Measurements from ENCODE around the gene TRANK1. TPM values are rescaled to one million over a fixed set of nuclear protein-coding genes. Genes with fewer than 3 reads are reported as not detected.

Gene TRANK1
- total and polyA plus RNA-seq, 2 experiments from 2014 or later, result 1.8 to 6.7 TPM

- no peaks in the 10 kb centered on the region for H3K9me2 ChIP-seq (ENCODE audit: insufficient read depth)
- H3K27ac Mint-ChIP-seq, result no peak overlapping the region
- no peaks in the 10 kb centered on the region for H3K27me3 ChIP-seq (ENCODE audit: insufficient read depth)
- H3K27ac ChIP-seq (ENCODE audit: low read depth), result no peak overlapping the region
- peaks cover 7% of the 10 kb centered on the region; the same call in 2 of the 3 replicates for H3K4me1 Mint-ChIP-seq
- H2AFZ ChIP-seq, result no peak overlapping the region
- H3F3A ChIP-seq (replicated peaks; ENCODE audit: low read depth), result no peaks in the 10 kb centered on the region
- TF ChIP-seq CTCF (conservative IDR thresholded peaks at IDR 0.05; ENCODE audit: low read depth in 2 of 2), result no peak
- no peak for TF ChIP-seq JUNB (IDR thresholded peaks at IDR 0.05; ENCODE audit: unreplicated experiment)
- TF ChIP-seq EZH2 (IDR thresholded peaks at IDR 0.05; ENCODE audit: low read depth, unreplicated experiment), result no peak
- TF ChIP-seq ZNF114 (CRISPR knock-in tag; IDR thresholded peaks at IDR 0.05), result no peak
- H3K36me3 ChIP-seq (ENCODE audit: insufficient read depth), result no peaks in the 10 kb centered on the region
- H3K4me3 Mint-ChIP-seq, result no peak overlapping the region
- DNase-seq (ENCODE audit: low spot score) (peak; percentile 56), ATAC-seq (peak; percentile 71)
- peaks cover 7% of the 10 kb centered on the region for H3K27me3 Mint-ChIP-seq (ENCODE audit: insufficient read depth, low read depth, poor library complexity)
- no peaks in the 10 kb centered on the region for H3K4me1 ChIP-seq (ENCODE audit: insufficient read depth)
- H3K4me2 ChIP-seq, result no peak overlapping the region
- no peaks in the 10 kb centered on the region for H3K79me2 ChIP-seq (replicated peaks; ENCODE audit: insufficient read depth)
- no peaks in the 10 kb centered on the region for H4K20me1 ChIP-seq (replicated peaks; ENCODE audit: insufficient read depth)
- H3K36me3 Mint-ChIP-seq (ENCODE audit: low read depth), result no peaks in the 10 kb centered on the region; the same call in 2 of the 3 replicates
- no peak overlapping the region for H3K4me3 ChIP-seq
- H3K9me3 Mint-ChIP-seq, result no peaks in the 10 kb centered on the region
Observed at GRCh38 chr3:36812240-36812639, 132.6 kb downstream of the TRANK1 start.

GRCh38 chr3:36811768-36812167 is 133.1 kb downstream of the TRANK1 start:
- H3K4me2 ChIP-seq, result no peak overlapping the region
- no peaks in the 10 kb centered on the region for H3K9me3 Mint-ChIP-seq
- peaks cover 7% of the 10 kb centered on the region for H3K27me3 Mint-ChIP-seq (ENCODE audit: insufficient read depth, low read depth, poor library complexity)
- H3K9me2 ChIP-seq (ENCODE audit: insufficient read depth), result no peaks in the 10 kb centered on the region
- H3K4me3 ChIP-seq, result no peak overlapping the region
- H3K36me3 ChIP-seq (ENCODE audit: insufficient read depth), result no peaks in the 10 kb centered on the region
- no peak for ATAC-seq
- no peaks in the 10 kb centered on the region for H4K20me1 ChIP-seq (replicated peaks; ENCODE audit: insufficient read depth)
- H3K27me3 ChIP-seq (ENCODE audit: insufficient read depth), result no peaks in the 10 kb centered on the region
- no peaks in the 10 kb centered on the region; the same call in 2 of the 3 replicates for H3K36me3 Mint-ChIP-seq (ENCODE audit: low read depth)
- no peak overlapping the region for H3K4me3 Mint-ChIP-seq
- no peak overlapping the region for H2AFZ ChIP-seq
- no peaks in the 10 kb centered on the region for H3F3A ChIP-seq (replicated peaks; ENCODE audit: low read depth)
- H3K4me1 ChIP-seq (ENCODE audit: insufficient read depth), result no peaks in the 10 kb centered on the region
- no peaks in the 10 kb centered on the region for H3K79me2 ChIP-seq (replicated peaks; ENCODE audit: insufficient read depth)
- H3K4me1 Mint-ChIP-seq, result peaks cover 7% of the 10 kb centered on the region; the same call in 2 of the 3 replicates
- DNase-seq (ENCODE audit: low spot score), result no peak
- no peak overlapping the region for H3K27ac ChIP-seq (ENCODE audit: low read depth)
- H3K27ac Mint-ChIP-seq, result no peak overlapping the region
- TF ChIP-seq EZH2phosphoT487 (IDR thresholded peaks at IDR 0.05; ENCODE audit: unreplicated experiment) (no peak), NANOG (IDR thresholded peaks at IDR 0.05; ENCODE audit: borderline replicate concordance) (no peak), CREB1 (CRISPR knock-in tag; IDR thresholded peaks at IDR 0.05; ENCODE audit: low read depth) (no peak), ZNF462 (CRISPR knock-in tag; IDR thresholded peaks at IDR 0.05) (no peak), EZH2 (IDR thresholded peaks at IDR 0.05; ENCODE audit: low read depth, unreplicated experiment) (no peak), ETS1 (IDR thresholded peaks at IDR 0.05) (no peak), ZNF331 (CRISPR knock-in tag; IDR thresholded peaks at IDR 0.05; ENCODE audit: low read depth) (no peak), STAT1 (IDR thresholded peaks at IDR 0.05; ENCODE audit: unreplicated experiment) (no peak), CTCF (conservative IDR thresholded peaks at IDR 0.05; ENCODE audit: low read depth in 2 of 2) (no peak)
